GM19238 (cell line): ENCODE data around the gene IFNL4.
"Not testable (repeated sequence)": the region's sequence is repeated elsewhere in the genome, so short reads cannot be mapped to it uniquely, and the experiment has no call there.

Experiments used
- DNase-seq: peaks from one replicate; pipeline ENCODE4 v3.0.0; 2011; ENCODE audit warnings: low spot score; ENCODE audit not compliant: insufficient read length

The IFNL4 gene

GRCh38 chr19:39257227-39257626, 8.6 kb upstream of the IFNL4 start:
- DNase-seq: no peak

- no peak for DNase-seq
Observed at GRCh38 chr19:39254531-39255345, 6.1 kb upstream of the IFNL4 start.

- DNase-seq: no peak
Observed at GRCh38 chr19:39253374-39254149, 4.9 kb upstream of the IFNL4 start.

GRCh38 chr19:39252458-39252857, 3.8 kb upstream of the IFNL4 start:
- no peak for DNase-seq

GRCh38 chr19:39251846-39252245, 3.2 kb upstream of the IFNL4 start:
- no peak for DNase-seq

- no peak for DNase-seq
Observed at GRCh38 chr19:39251081-39251480, 2.4 kb upstream of the IFNL4 start.

- no peak for DNase-seq
Observed at GRCh38 chr19:39247701-39248664, 673 bp downstream of the IFNL4 start.

- DNase-seq: no peak
Observed at GRCh38 chr19:39246951-39247669, 1.5 kb downstream of the IFNL4 start.

GRCh38 chr19:39245166-39245565, 3.5 kb downstream of the IFNL4 start:
- not testable (repeated sequence) for DNase-seq

- DNase-seq: not testable (repeated sequence)
Observed at GRCh38 chr19:39244410-39245100, 4.1 kb downstream of the IFNL4 start, which contains the start of gene IFNL3. Gene IFNL3, minus strand, starts transcription at chr19:39245006. Its CDS starts 39 bp downstream, at chr19:39244967.

GRCh38 chr19:39243741-39244140, 4.9 kb downstream of the IFNL4 start:
- DNase-seq: not testable (repeated sequence)

GRCh38 chr19:39240421-39240820, 8.2 kb downstream of the IFNL4 start:
- no peak for DNase-seq

- DNase-seq: no peak
Observed at GRCh38 chr19:39238944-39239343, 9.7 kb downstream of the IFNL4 start.

GRCh38 chr19:39238209-39238608, 10.4 kb downstream of the IFNL4 start:
- no peak for DNase-seq

GRCh38 chr19:39237200-39238184, 11.2 kb downstream of the IFNL4 start:
- DNase-seq: peak; percentile 62

GRCh38 chr19:39236527-39236926, 12.1 kb downstream of the IFNL4 start:
- no peak for DNase-seq

- DNase-seq: no peak
Observed at GRCh38 chr19:39232708-39233107, 15.9 kb downstream of the IFNL4 start.

GRCh38 chr19:39230096-39230764, 18.4 kb downstream of the IFNL4 start:
- DNase-seq: no peak
